NCI-H526 treated with DMSO at 0.1 percent for 48 hours (cell line): Measurements from ENCODE around the gene TOPBP1.
"Not testable (repeated sequence)": the region's sequence is repeated elsewhere in the genome, so short reads cannot be mapped to it uniquely, and the experiment has no call there.

Experiments
- DNase-seq: peaks from one replicate; lab custom pipeline; 2025; lab: John Stamatoyannopoulos, UW

Gene TOPBP1

GRCh38 chr3:133661454-133662277, at the start of gene TOPBP1:
TOPBP1 (minus strand) TSS chr3:133661941; CDS start chr3:133661127, 814 bp downstream.
- DNase-seq = peak; percentile 85

- no peak for DNase-seq
These were observed 49.3 kb upstream of the TOPBP1 start for GRCh38 chr3:133711013-133711412.

- no peak for DNase-seq
These were observed 47.5 kb upstream of the TOPBP1 start for GRCh38 chr3:133709139-133709750.

GRCh38 chr3:133706033-133706432, 44.3 kb upstream of the TOPBP1 start:
- DNase-seq = no peak

- no peak for DNase-seq
These were observed 42.2 kb upstream of the TOPBP1 start for GRCh38 chr3:133703915-133704314.

- DNase-seq = no peak
These were observed 40.0 kb upstream of the TOPBP1 start for GRCh38 chr3:133701435-133702358.

GRCh38 chr3:133700351-133700750, 38.6 kb upstream of the TOPBP1 start:
- no peak for DNase-seq

- DNase-seq = no peak
These were observed 38.2 kb upstream of the TOPBP1 start for GRCh38 chr3:133699903-133700302.

- DNase-seq = no peak
These were observed 37.7 kb upstream of the TOPBP1 start for GRCh38 chr3:133699467-133699866.

- DNase-seq = no peak
These were observed 36.2 kb upstream of the TOPBP1 start for GRCh38 chr3:133697960-133698359.

GRCh38 chr3:133695560-133696171, 33.9 kb upstream of the TOPBP1 start:
- no peak for DNase-seq

- no peak for DNase-seq
These were observed 32.8 kb upstream of the TOPBP1 start for GRCh38 chr3:133694288-133695268.

- no peak for DNase-seq
These were observed 32.1 kb upstream of the TOPBP1 start for GRCh38 chr3:133693821-133694220.

- DNase-seq = no peak
These were observed 31.0 kb upstream of the TOPBP1 start for GRCh38 chr3:133692759-133693158.

GRCh38 chr3:133691273-133692107, 29.7 kb upstream of the TOPBP1 start:
- DNase-seq = no peak

- DNase-seq = not testable (repeated sequence)
These were observed 16.3 kb upstream of the TOPBP1 start for GRCh38 chr3:133677993-133678392.

GRCh38 chr3:133676336-133677118, 14.8 kb upstream of the TOPBP1 start:
- no peak for DNase-seq

- DNase-seq = no peak
These were observed 14.0 kb upstream of the TOPBP1 start for GRCh38 chr3:133675631-133676335.
